Stimulated activated CD8-positive, alpha-beta memory T cell treated with anti-CD3 and anti-CD28 coated beads, Interleukin-15, amount 100 ng/mL, for 1 hour (primary cell): ENCODE results near the gene PRPF6.

Experiments used
- DNase-seq: peaks from one replicate; pipeline ENCODE4 v3.0.0-alpha.2; 2020; ENCODE audit warnings: low read depth

The PRPF6 gene

GRCh38 chr20:64064145-64064698 is 83.3 kb downstream of the PRPF6 start:
- no peak for DNase-seq

GRCh38 chr20:64065062-64065973 is 84.4 kb downstream of the PRPF6 start:
- no peak for DNase-seq

GRCh38 chr20:64065974-64066343 is 85.0 kb downstream of the PRPF6 start:
- DNase-seq = no peak

GRCh38 chr20:64067005-64067632 is 86.2 kb downstream of the PRPF6 start:
- no peak for DNase-seq

GRCh38 chr20:64067733-64068307 is 86.9 kb downstream of the PRPF6 start:
- DNase-seq = no peak

GRCh38 chr20:64068386-64069208 is 87.7 kb downstream of the PRPF6 start:
- no peak for DNase-seq

- DNase-seq = no peak
These were observed 88.3 kb downstream of the PRPF6 start for GRCh38 chr20:64069209-64069613.

GRCh38 chr20:64069614-64070243 is 88.8 kb downstream of the PRPF6 start:
- no peak for DNase-seq

GRCh38 chr20:64070244-64070993 is 89.5 kb downstream of the PRPF6 start:
- DNase-seq = no peak

- no peak for DNase-seq
These were observed 90.7 kb downstream of the PRPF6 start for GRCh38 chr20:64071341-64072332.

GRCh38 chr20:64072498-64073063 is 91.6 kb downstream of the PRPF6 start:
- no peak for DNase-seq

GRCh38 chr20:64073476-64074183 is 92.7 kb downstream of the PRPF6 start:
- no peak for DNase-seq

- DNase-seq = no peak
These were observed 93.4 kb downstream of the PRPF6 start for GRCh38 chr20:64074184-64074789.

- DNase-seq = no peak
These were observed 94.0 kb downstream of the PRPF6 start for GRCh38 chr20:64074963-64075362.

GRCh38 chr20:64075556-64075955 is 94.6 kb downstream of the PRPF6 start:
- no peak for DNase-seq

- DNase-seq = no peak
These were observed 95.4 kb downstream of the PRPF6 start for GRCh38 chr20:64076061-64076997.

GRCh38 chr20:64077094-64077493 is 96.2 kb downstream of the PRPF6 start:
- DNase-seq = no peak
